Psoas muscle (tissue), 8 donors: ENCODE measurements around the gene ATP5ME. TPM values are rescaled to one million over a fixed set of nuclear protein-coding genes. Genes with fewer than 3 reads are reported as not detected.

Source experiments
- ATAC-seq, 4 donors: fragments of 200-7000 bp; cut with Tn5 transposase; one replicate each; pipeline ENCODE4 v1.9.1; 2020; ENCODE audit warnings: moderate library complexity in 3 of 4, mild to moderate bottlenecking in 2 of 4
- DNase-seq, 2 donors: peaks; one replicate each; pipeline ENCODE4 v3.0.0-alpha.2; 2020
- H3K27ac ChIP-seq: fragments of 200-600 bp; one replicate; pipeline ENCODE4 v1.8.0; 2022
- H3K27me3 ChIP-seq, 3 donors: fragments of 200-600 bp in 1 of 3; one replicate each; pipeline versions ENCODE4 v1.6.1 to v1.8.0; 2013 to 2022; ENCODE audit warnings: low read length in 2 of 3, mild to moderate bottlenecking in 2 of 3, moderate library complexity in 1 of 3; ENCODE audit not compliant: insufficient read depth in 3 of 3
- H3K36me3 ChIP-seq, 2 donors: fragments of 200-600 bp in 1 of 2; one replicate each; pipeline versions ENCODE4 v1.6.1 to v1.8.0; 2013 to 2022; ENCODE audit warnings: low read depth in 1 of 2, mild to moderate bottlenecking in 1 of 2, moderate library complexity in 1 of 2; ENCODE audit not compliant: insufficient read depth in 1 of 2
- H3K4me1 ChIP-seq: fragments of 200-600 bp; one replicate; pipeline ENCODE4 v1.8.0; 2022
- H3K4me3 ChIP-seq: fragments of 200-600 bp; one replicate; pipeline ENCODE4 v1.8.0; 2022; ENCODE audit warnings: mild to moderate bottlenecking
- H3K9me3 ChIP-seq: fragments of 200-600 bp; one replicate; pipeline ENCODE4 v1.8.0; 2022
- CTCF ChIP-seq: fragments of 200-600 bp; IDR thresholded peaks from one replicate; pipeline ENCODE4 v1.8.0; 2022; ENCODE audit warnings: antibody characterized with exemption
- WGBS, 3 donors: extraction: QIAGEN DNeasy Blood & Tissue Kit; methylation state at CpG; one replicate each; pipeline versions ENCODE4 v1.1.6 to v1.1.7; 2013; 5-methylcytosine and 5-hydroxymethylcytosine counted together
- intact Hi-C, 2 donors: fragments of 100-400 bp; cut with DNase I; formaldehyde crosslinking; loops; one replicate each; pipeline versions ENCODE4 v1.11.0 to v1.14.2; 2022
- polyA plus RNA-seq, 3 donors: library from polyadenylated mRNA; stranded (reverse); fragments of 200-250 nt; gene quantifications; one replicate each; pipeline ENCODE4 v1.2.3, GENCODE V29; 2013
- total RNA-seq, 4 donors: library from RNA; stranded (reverse); fragmentation: NEBNext Ultra II Directional in 2 of 4; extraction: Animal tissue kit (Norgen Biotek cat#: 25700) in 2 of 4; gene quantifications; one replicate each; pipeline versions ENCODE4 v1.2.1 to v1.2.4, GENCODE V29; 2021 to 2023
- donor health status: healthy with polysubstance abuse.
- donor health status: DM: no; HTN: no; CAD: no; lungs with moderate emphysema.
- donor health status: Bipolar disorder and iron deficiency.
- donor health status: healthy.
- donor health status: DM: yes; HTN: yes; CAD: no.
- donor health status: DM: no; HTN: no; CAD: no.
- donor health status: DM: no; HTN: no; CAD: no.
- donor health status: DM: yes; HTN: yes; CAD: no.

Gene ATP5ME
- total and polyA plus RNA-seq, 7 donors = 358 to 712 (median 470) TPM

- Histone ChIP-seq H3K4me1 (no peaks in the 10 kb centered on the region), H3K4me3 (no peak overlapping the region), H3K27me3 (peaks cover 0 to 50% (median 14%) of the 10 kb centered on the region in 3 donors), H3K9me3 (no peaks in the 10 kb centered on the region), H3K27ac (no peak overlapping the region), H3K36me3 (no peaks in the 10 kb centered on the region)
- ATAC-seq (no peak), DNase-seq (peak in 1 of 2 donors; percentile 49)
- WGBS, 3 donors = 71 to 81% (median 73%) methylated on average over 35 of the region's 35 CpGs
- intact Hi-C loops = no loop called here
- TF ChIP-seq CTCF = no peak
Measured at GRCh38 chr4:653080-653821, 20.8 kb downstream of the ATP5ME start.

- Histone ChIP-seq H3K27ac (no peak overlapping the region), H3K4me3 (no peak overlapping the region), H3K9me3 (no peaks in the 10 kb centered on the region), H3K4me1 (no peaks in the 10 kb centered on the region), H3K36me3 (no peaks in the 10 kb centered on the region), H3K27me3 (peaks cover 0 to 51% (median 18%) of the 10 kb centered on the region in 3 donors)
- WGBS, 3 donors = 63 to 69% (median 68%) methylated on average over 24 of the region's 24 CpGs
- intact Hi-C loops = no loop called here
- ATAC-seq = no peak
- TF ChIP-seq CTCF = no peak
- DNase-seq = peak in 1 of 2 donors; percentile 17
Measured at GRCh38 chr4:651884-652642, 22.0 kb downstream of the ATP5ME start.

GRCh38 chr4:650951-651883, 22.9 kb downstream of the ATP5ME start:
- Histone ChIP-seq H3K27me3 (peaks cover 0 to 52% (median 18%) of the 10 kb centered on the region in 3 donors), H3K9me3 (no peaks in the 10 kb centered on the region), H3K4me1 (no peaks in the 10 kb centered on the region), H3K27ac (no peak overlapping the region), H3K36me3 (no peaks in the 10 kb centered on the region), H3K4me3 (no peak overlapping the region)
- 28 to 38% (median 37%) methylated on average over 42 to 49 of the region's 49 CpGs for WGBS, 3 donors
- DNase-seq = peak in 1 of 2 donors; percentile 39
- TF ChIP-seq CTCF = no peak
- intact Hi-C loops = no loop called here
- no peak for ATAC-seq

- peak in 1 of 2 donors; percentile 31 for DNase-seq
- WGBS, 3 donors = 68 to 78% (median 72%) methylated on average over 18 of the region's 18 CpGs
Measured at GRCh38 chr4:650461-650860, 23.6 kb downstream of the ATP5ME start.

More at GRCh38 chr4:650461-650860, 23.6 kb downstream of the ATP5ME start:
- intact Hi-C loops = no loop called here
- Histone ChIP-seq H3K36me3 (no peaks in the 10 kb centered on the region), H3K9me3 (no peaks in the 10 kb centered on the region), H3K27me3 (peaks cover 0 to 52% (median 14%) of the 10 kb centered on the region in 3 donors), H3K4me3 (no peak overlapping the region), H3K27ac (no peak overlapping the region), H3K4me1 (no peaks in the 10 kb centered on the region)
- no peak for TF ChIP-seq CTCF
- ATAC-seq = no peak
